SK-N-SH (cell line): ENCODE data around the gene NUCB1. TPM values are rescaled to one million over a fixed set of nuclear protein-coding genes. Genes with fewer than 3 reads are reported as not detected.
"Not testable (repeated sequence)": the region's sequence is repeated elsewhere in the genome, so short reads cannot be mapped to it uniquely, and the experiment has no call there.

ENCODE experiments used
- CTCF ChIA-PET: fragments of 300-600, 350-600 bp; formaldehyde crosslinking; extraction: SDS; loops from one replicate; lab custom pipeline; 2021; lab: Yijun Ruan, JAX
- POLR2A ChIA-PET: fragments of 350-600 bp; sonication (Branson Sonifier 250); formaldehyde crosslinking; extraction: SDS; loops from one replicate; lab custom pipeline; 2020; ENCODE audit warnings: antibody characterized with exemption, inconsistent platforms; lab: Yijun Ruan, JAX
- DNase-seq: peaks from one replicate; pipeline ENCODE4 v3.0.0; 2012
- H2AFZ ChIP-seq: fragments of 200-600 bp; sonication (generic); 2 replicates; pipeline ENCODE4 v1.8.1; 2016; ENCODE audit warnings: antibody characterized with exemption, mild to moderate bottlenecking, low read depth
- H3F3A ChIP-seq: fragments of 200-600 bp; sonication (generic); replicated peaks from 2 replicates; pipeline ENCODE3; 2016; ENCODE audit warnings: antibody characterized with exemption, mild to moderate bottlenecking; ENCODE audit not compliant: insufficient read depth
- H3K27ac ChIP-seq, 2 experiments: fragments of 200-500 bp in 1 of 2; fragments of 200-600 bp in 1 of 2; sonication (Bioruptor generic) in 1 of 2; sonication (generic), shearing (Covaris generic) in 1 of 2; 2 replicates each; pipeline versions ENCODE4 v1.5.1 to v1.6.1; 2014 to 2016; ENCODE audit warnings: low read depth in 2 of 2, inconsistent platforms in 1 of 2, low read length in 1 of 2, mild to moderate bottlenecking in 1 of 2, mixed read lengths in 1 of 2
- H3K27me3 ChIP-seq: fragments of 200-600 bp; sonication (generic), shearing (Covaris generic); 2 replicates; pipeline ENCODE4 v1.6.1; 2016; ENCODE audit warnings: mixed run types; ENCODE audit not compliant: insufficient read depth
- H3K36me3 ChIP-seq, 2 experiments: fragments of 200-500 bp in 1 of 2; fragments of 200-600 bp in 1 of 2; sonication (Bioruptor generic) in 1 of 2; sonication (generic) in 1 of 2; replicated peaks in 1 of 2; 2 replicates each; pipeline versions ENCODE3 to v1.5.1; 2014 to 2016; ENCODE audit warnings: low read length in 1 of 2, mild to moderate bottlenecking in 1 of 2; ENCODE audit not compliant: insufficient read depth in 2 of 2, control insufficient read depth in 1 of 2
- H3K4me1 ChIP-seq, 2 experiments: fragments of 200-500 bp in 1 of 2; fragments of 200-600 bp in 1 of 2; sonication (Bioruptor generic) in 1 of 2; sonication (generic), shearing (Covaris generic) in 1 of 2; 2 replicates each; pipeline versions ENCODE4 v1.5.1 to v1.6.1; 2014 to 2016; ENCODE audit warnings: low read depth in 1 of 2, low read length in 1 of 2, mixed run types in 1 of 2; ENCODE audit not compliant: insufficient read depth in 2 of 2, control insufficient read depth in 1 of 2
- H3K4me2 ChIP-seq: fragments of 200-600 bp; sonication (generic), shearing (Covaris generic); 2 replicates; pipeline ENCODE4 v1.6.1; 2017; ENCODE audit warnings: mixed run types
- H3K4me3 ChIP-seq, 2 experiments: fragments of 200-500 bp in 1 of 2; fragments of 200-600 bp in 1 of 2; sonication (Bioruptor generic) in 1 of 2; sonication (generic), shearing (Covaris generic) in 1 of 2; 2 replicates each; pipeline versions ENCODE4 v1.5.1 to v1.8.1; 2014 to 2016; ENCODE audit warnings: low read depth in 2 of 2, inconsistent platforms in 1 of 2, low read length in 1 of 2, mild to moderate bottlenecking in 1 of 2, mixed read lengths in 1 of 2, moderate library complexity in 1 of 2
- H3K79me2 ChIP-seq: fragments of 200-600 bp; sonication (generic); 2 replicates; pipeline ENCODE4 v1.8.1; 2017; ENCODE audit warnings: mild to moderate bottlenecking; ENCODE audit not compliant: insufficient read depth
- H3K9ac ChIP-seq: fragments of 200-600 bp; sonication (generic); 2 replicates; pipeline ENCODE4 v1.6.1; 2017; ENCODE audit warnings: mixed run types
- H3K9me2 ChIP-seq: fragments of 200-600 bp; sonication (generic); 2 replicates; pipeline ENCODE4 v1.6.1; 2017; ENCODE audit warnings: mixed run types
- H3K9me3 ChIP-seq: fragments of 200-600 bp; sonication (generic); 2 replicates; pipeline ENCODE4 v1.6.1; 2017; ENCODE audit warnings: mixed run types, mild to moderate bottlenecking, moderate library complexity
- H4K20me1 ChIP-seq: fragments of 200-600 bp; sonication (generic); 2 replicates; pipeline ENCODE4 v1.6.1; 2017; ENCODE audit warnings: mild to moderate bottlenecking, mixed run types; ENCODE audit not compliant: insufficient read depth
- CHD2 ChIP-seq: fragments of 150-350 bp; IDR thresholded peaks from 2 replicates; pipeline ENCODE4 v1.6.1; 2018; ENCODE audit warnings: low read length; ENCODE audit not compliant: partially characterized antibody
- ELF1 ChIP-seq: IDR thresholded peaks from 2 replicates; pipeline ENCODE4 v1.4.0; 2012
- EP300 ChIP-seq, 2 experiments: IDR thresholded peaks; 2 replicates each; pipeline versions ENCODE4 v1.4.0 to v1.6.1; 2012; ENCODE audit warnings: borderline replicate concordance in 1 of 2, low read depth in 1 of 2, low read length in 1 of 2
- EZH2phosphoT487 ChIP-seq: fragments of 200-600 bp; sonication (generic); IDR thresholded peaks from 2 replicates; pipeline ENCODE4 v1.6.1; 2017; ENCODE audit warnings: low read depth, mixed run types, mild to moderate bottlenecking, antibody characterized with exemption, moderate library complexity, borderline replicate concordance
- FOXJ3 ChIP-seq: sonication (generic); formaldehyde crosslinking; IDR thresholded peaks from 2 replicates; pipeline ENCODE4 v1.5.1; 2020; ENCODE audit warnings: mild to moderate bottlenecking, missing genetic modification reagents
- GATA2 ChIP-seq: sonication (generic); formaldehyde crosslinking; IDR thresholded peaks from 2 replicates; pipeline ENCODE4 v1.5.0; 2020; ENCODE audit warnings: mild to moderate bottlenecking, missing genetic modification reagents
- IRF3 ChIP-seq: fragments of 150-350 bp; IDR thresholded peaks from 2 replicates; pipeline ENCODE4 v1.6.1; 2016; ENCODE audit warnings: mild to moderate bottlenecking, low read depth, low read length
- JUND ChIP-seq: IDR thresholded peaks from 2 replicates; pipeline ENCODE4 v1.4.0; 2012
- NFIC ChIP-seq: IDR thresholded peaks from 2 replicates; pipeline ENCODE4 v1.4.0; 2012; ENCODE audit warnings: borderline replicate concordance
- NRF1 ChIP-seq: IDR thresholded peaks from 2 replicates; pipeline ENCODE4 v1.6.1; 2012; ENCODE audit warnings: low read depth, mild to moderate bottlenecking, low read length
- PBX3 ChIP-seq: IDR thresholded peaks from 2 replicates; pipeline ENCODE4; 2012
- RFX5 ChIP-seq: IDR thresholded peaks from 2 replicates; pipeline ENCODE4 v1.6.1; 2012; ENCODE audit warnings: mild to moderate bottlenecking, improper control_type of control experiment, low read length
- SIN3A ChIP-seq: IDR thresholded peaks from 2 replicates; pipeline ENCODE4 v1.6.1; 2012; ENCODE audit warnings: low read depth, mild to moderate bottlenecking, low read length, moderate library complexity, borderline replicate concordance
- SMC3 ChIP-seq: IDR thresholded peaks from 2 replicates; pipeline ENCODE4 v1.6.1; 2012; ENCODE audit warnings: low read depth, low read length, improper control_type of control experiment
- TAF1 ChIP-seq: IDR thresholded peaks from 2 replicates; pipeline ENCODE4 v1.6.1; 2012; ENCODE audit warnings: low read depth, mild to moderate bottlenecking, low read length, moderate library complexity, borderline replicate concordance
- WGBS: methylation state at CpG from one replicate; pipeline ENCODE4 v1.1.6; 2017; ENCODE audit warnings: low lambda C conversion rate; 5-methylcytosine and 5-hydroxymethylcytosine counted together
- polyA plus RNA-seq, 3 experiments: library from polyadenylated mRNA; depleted of rRNA; stranded (reverse); fragments of >200 nt; gene quantifications; 2 replicates each; pipeline ENCODE4 v1.2.3, GENCODE V29; 2012
- TF ChIP-seq, protein P1 (sequence below): IDR thresholded peaks from 2 replicates; pipeline ENCODE4 v1.4.0; 2012; ENCODE audit warnings: low read depth, borderline replicate concordance

The NUCB1 gene
- polyA plus RNA-seq, 1 of the 3 experiments (the other 2 are of a cell fraction), result 397 TPM

DNA sequence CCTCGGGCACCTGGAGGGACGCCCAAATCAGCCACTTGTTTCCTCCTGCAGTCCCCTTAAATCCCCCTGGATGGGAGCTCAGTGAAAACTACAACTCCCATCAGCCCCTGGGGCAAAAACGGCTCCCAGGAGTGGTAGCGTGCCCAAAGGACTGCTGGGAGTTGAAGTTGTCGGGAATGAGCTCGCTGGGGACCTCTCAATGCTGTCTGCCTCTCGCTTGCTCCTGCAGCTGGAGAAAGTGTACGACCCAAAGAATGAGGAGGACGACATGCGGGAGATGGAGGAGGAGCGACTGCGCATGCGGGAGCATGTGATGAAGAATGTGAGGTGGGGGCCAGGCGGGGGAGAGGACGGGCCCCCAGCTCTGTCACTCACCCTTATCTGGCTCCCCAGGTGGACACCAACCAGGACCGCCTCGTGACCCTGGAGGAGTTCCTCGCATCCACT, 18.7 kb downstream of the NUCB1 start:
- Histone ChIP-seq H3K27me3 (no peaks in the 10 kb centered on the region), H3K4me3 (no peak overlapping the region), H3F3A (no peaks in the 10 kb centered on the region), H3K4me1 (no peaks in the 10 kb centered on the region), H3K36me3 (peaks cover 12 to 27% of the 10 kb centered on the region in 2 experiments), H3K9me3 (no peaks in the 10 kb centered on the region), H3K79me2 (no peaks in the 10 kb centered on the region), H3K9ac (no peak overlapping the region), H3K27ac (no peak overlapping the region), H3K9me2 (no peaks in the 10 kb centered on the region), H2AFZ (no peak overlapping the region), H4K20me1 (no peaks in the 10 kb centered on the region), H3K4me2 (no peak overlapping the region)
- DNase-seq, result peak; percentile 75
- WGBS, result 83% methylated on average over 17 of the region's 18 CpGs
- ChIA-PET CTCF (interaction anchor here (0.6 to 0.8 kb wide), 2 partner anchors 83 to 145 kb away, joined by 3 read pairs; partner anchors contain the start of gene HSD17B14), POLR2A (no interaction called here)
- TF ChIP-seq SMC3 (no peak), EP300 (IDR thresholded peaks at IDR 0.05; ENCODE audit: borderline replicate concordance in 1 of 2, low read depth in 1 of 2, low read length in 1 of 2) (no peak), GATA2 (CRISPR knock-in tag) (no peak), IRF3 (no peak), SIN3A (no peak), EZH2phosphoT487 (no peak), CHD2 (no peak), ELF1 (no peak), TAF1 (no peak), RFX5 (no peak), NFIC (no peak), NRF1 (no peak), FOXJ3 (CRISPR knock-in tag) (no peak), JUND (no peak), PBX3 (no peak)
- TF ChIP-seq, protein P1, sequence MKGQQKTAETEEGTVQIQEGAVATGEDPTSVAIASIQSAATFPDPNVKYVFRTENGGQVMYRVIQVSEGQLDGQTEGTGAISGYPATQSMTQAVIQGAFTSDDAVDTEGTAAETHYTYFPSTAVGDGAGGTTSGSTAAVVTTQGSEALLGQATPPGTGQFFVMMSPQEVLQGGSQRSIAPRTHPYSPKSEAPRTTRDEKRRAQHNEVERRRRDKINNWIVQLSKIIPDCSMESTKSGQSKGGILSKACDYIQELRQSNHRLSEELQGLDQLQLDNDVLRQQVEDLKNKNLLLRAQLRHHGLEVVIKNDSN, result no peak

GRCh38 chr19:48919271-48919670, 19.2 kb downstream of the NUCB1 start:
- CTCF ChIA-PET, result interaction anchor here (1.6 kb wide), 1 partner anchor 51 kb away, joined by 3 read pairs; no protein-coding TSS in a partner anchor
- H2AFZ ChIP-seq, H3K4me2 ChIP-seq, POLR2A ChIA-PET, H3F3A ChIP-seq, H3K9me3 ChIP-seq, H3K27ac ChIP-seq, H3K4me1 ChIP-seq, H4K20me1 ChIP-seq, H3K9me2 ChIP-seq, H3K79me2 ChIP-seq, DNase-seq, H3K9ac ChIP-seq, H3K27me3 ChIP-seq, H3K4me3 ChIP-seq: not testable (repeated sequence)
- peaks cover 11 to 25% of the 10 kb centered on the region in 2 experiments for H3K36me3 ChIP-seq
- 96% methylated on average over 7 of the region's 8 CpGs for WGBS
